Immature natural killer cell (primary cell): ENCODE data around the gene RAB17. TPM values are rescaled to one million over a fixed set of nuclear protein-coding genes. Genes with fewer than 3 reads are reported as not detected.
A peak's percentile ranks its signal among the peaks of the same experiment; 100 is the strongest.

Experiments used
- DNase-seq, 3 donors: peaks; one replicate each; pipeline ENCODE4 v3.0.0; 2022; ENCODE audit warnings: mixed read lengths in 1 of 3
- H3K27ac Mint-ChIP-seq, 6 donors: one replicate each; pipeline ENCODE4 v1.8.0; 2020; ENCODE audit warnings: mixed read lengths in 6 of 6, mild to moderate bottlenecking in 5 of 6, inconsistent platforms in 4 of 6, moderate library complexity in 3 of 6
- H3K27me3 Mint-ChIP-seq, 3 donors: one replicate each; pipeline ENCODE4 v1.8.0; 2020 to 2021; ENCODE audit warnings: low read depth in 3 of 3, mild to moderate bottlenecking in 3 of 3, mixed read lengths in 3 of 3, moderate library complexity in 3 of 3, inconsistent platforms in 1 of 3
- H3K36me3 Mint-ChIP-seq, 3 donors: one replicate each; pipeline ENCODE4 v1.8.0; 2020; ENCODE audit warnings: mixed read lengths in 3 of 3, inconsistent platforms in 2 of 3, mild to moderate bottlenecking in 2 of 3
- H3K4me1 Mint-ChIP-seq, 2 donors: one replicate each; pipeline ENCODE4 v1.8.0; 2020; ENCODE audit warnings: inconsistent platforms in 2 of 2, mild to moderate bottlenecking in 2 of 2, mixed read lengths in 2 of 2, moderate library complexity in 1 of 2
- H3K4me3 Mint-ChIP-seq, 5 donors: one replicate each; pipeline ENCODE4 v1.8.0; 2020; ENCODE audit warnings: mild to moderate bottlenecking in 5 of 5, mixed read lengths in 5 of 5, inconsistent platforms in 3 of 5, moderate library complexity in 3 of 5
- H3K9me3 Mint-ChIP-seq, 6 donors: one replicate each; pipeline ENCODE4 v1.8.0; 2020; ENCODE audit warnings: mild to moderate bottlenecking in 6 of 6, mixed read lengths in 6 of 6, inconsistent platforms in 4 of 6, moderate library complexity in 3 of 6
- polyA plus RNA-seq, 3 donors: library from polyadenylated mRNA; unstranded; fragments of 300-500 nt; fragmentation: Illumina TruSeq; gene quantifications; one replicate each; pipeline ENCODE4 v1.2.3, GENCODE V29; 2021

Gene RAB17
- polyA plus RNA-seq, 3 donors from 2014 or later = not detected

DNA sequence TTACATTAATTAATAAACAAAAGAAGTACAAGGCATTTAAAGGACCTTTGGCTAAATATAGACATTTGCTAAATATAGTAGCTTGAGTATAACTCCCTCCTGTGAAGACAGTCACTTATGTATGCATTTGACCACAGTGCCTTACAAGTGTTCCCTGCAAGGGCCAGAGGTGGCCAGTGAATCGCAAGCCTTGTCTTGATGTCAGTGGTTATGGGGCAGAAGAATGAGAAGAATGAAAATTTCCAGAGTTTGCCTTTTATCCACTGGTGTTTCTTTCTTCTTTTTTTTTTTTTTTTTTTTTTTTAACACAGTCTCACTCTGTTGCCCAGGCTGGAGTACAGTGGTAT, 38.6 kb upstream of the RAB17 start:
- Mint-ChIP-seq H3K27me3 (peaks cover 7 to 19% (median 13%) of the 10 kb centered on the region in 3 donors), H3K27ac (no peak overlapping the region), H3K36me3 (peaks cover 0 to 5% (median 0%) of the 10 kb centered on the region in 3 donors), H3K4me1 (peaks cover 18 to 24% of the 10 kb centered on the region in 2 donors), H3K9me3 (peaks cover 0 to 1% (median 0%) of the 10 kb centered on the region in 6 donors), H3K4me3 (peak overlapping the region in 1 of 5 donors; percentile 85)
- no peak for DNase-seq

DNA sequence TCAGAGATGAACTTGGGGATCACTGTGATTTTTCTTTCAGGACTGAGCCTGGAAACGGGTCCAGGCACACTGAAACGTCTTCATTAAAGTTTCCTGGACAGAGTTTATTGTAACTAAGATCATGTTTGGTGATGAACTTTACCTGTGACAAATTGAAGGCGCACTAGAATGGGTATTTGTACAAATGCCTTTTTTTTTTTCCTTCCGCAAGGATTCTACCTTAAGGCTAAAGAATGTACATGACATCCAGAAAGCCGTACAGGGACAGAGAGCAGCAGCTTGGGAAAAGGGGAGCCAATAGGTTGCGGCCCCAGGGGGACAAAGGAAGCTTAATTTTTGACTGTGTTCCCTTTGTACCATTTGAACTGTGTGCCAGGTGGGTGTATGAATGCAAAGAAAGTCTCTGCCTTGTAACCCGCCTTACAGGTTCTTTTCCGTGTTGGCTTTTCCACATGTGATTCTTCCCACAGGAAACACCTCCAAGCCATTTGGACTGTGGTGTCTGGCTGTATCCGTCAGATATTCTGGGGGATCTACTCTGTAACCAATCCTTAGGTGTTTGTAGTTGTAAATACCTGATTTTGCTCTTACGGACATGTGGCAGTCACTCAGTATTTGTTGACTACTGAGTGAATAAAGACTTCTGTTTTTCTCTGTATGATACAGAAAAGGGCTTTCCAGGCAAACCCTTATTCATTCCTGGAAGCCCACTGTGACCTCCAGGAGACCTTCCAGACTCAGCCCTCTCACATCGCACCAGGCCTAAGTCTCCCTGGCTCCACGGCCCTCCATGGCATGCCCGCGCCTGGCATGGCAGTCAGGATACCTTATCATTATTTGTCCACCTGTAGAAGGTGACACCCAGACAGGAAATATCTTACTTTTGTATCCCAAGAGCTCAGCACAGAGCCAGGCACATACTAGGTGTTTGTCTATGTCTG, 38.0 kb upstream of the RAB17 start:
- H3K27me3 Mint-ChIP-seq = peaks cover 8 to 18% (median 14%) of the 10 kb centered on the region in 3 donors
- no peak for DNase-seq
- peak overlapping the region in 4 of 6 donors; percentile 20 to 74 (median 51) for H3K27ac Mint-ChIP-seq
- H3K4me1 Mint-ChIP-seq = peaks cover 18 to 24% of the 10 kb centered on the region in 2 donors
- peaks cover 0 to 1% (median 0%) of the 10 kb centered on the region in 6 donors for H3K9me3 Mint-ChIP-seq
- H3K36me3 Mint-ChIP-seq = peaks cover 0 to 5% (median 0%) of the 10 kb centered on the region in 3 donors
- peak overlapping the region; percentile 80 to 86 (median 82) for H3K4me3 Mint-ChIP-seq

DNA sequence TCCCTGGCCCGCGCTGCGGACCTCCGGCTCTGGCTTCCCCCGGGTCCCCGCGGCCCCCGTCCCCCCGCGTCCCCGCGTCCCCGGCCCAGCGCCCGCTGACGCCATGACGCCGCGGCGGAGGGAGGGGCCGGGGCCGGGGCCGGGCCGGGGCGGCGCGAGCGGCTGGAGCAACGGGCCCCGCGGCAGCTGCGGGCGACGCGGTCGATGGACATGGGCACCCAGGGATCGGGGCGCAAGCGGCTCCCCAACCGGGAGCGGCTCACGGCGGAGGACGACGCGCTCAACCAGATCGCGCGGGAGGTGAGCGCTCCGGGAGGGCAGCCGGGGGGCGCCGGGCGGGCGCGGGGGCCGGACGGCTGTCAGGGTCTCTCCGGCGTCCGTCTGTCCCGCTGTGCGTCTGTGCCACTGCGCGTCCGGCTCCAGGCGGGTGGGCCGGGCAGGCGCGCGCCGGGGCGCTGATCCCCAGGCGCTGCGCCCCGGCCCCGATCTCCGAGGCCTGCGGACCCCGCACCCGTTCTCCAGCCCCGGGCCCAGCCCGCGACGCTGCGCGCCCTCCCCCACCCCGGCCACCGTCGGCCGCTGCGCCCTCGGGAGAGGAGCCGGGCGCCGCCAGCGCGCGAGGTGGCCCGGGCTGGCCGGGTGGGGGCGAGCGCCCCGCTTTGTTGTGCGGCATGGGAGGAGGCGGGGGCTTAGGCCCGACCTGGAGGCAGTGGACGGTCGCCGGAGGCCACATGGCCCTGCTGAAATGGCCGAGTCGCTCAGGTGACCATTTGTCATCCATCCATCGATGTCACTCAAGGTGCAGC, 37.1 kb upstream of the RAB17 start, which contains the start of gene LRRFIP1:
TSS of gene LRRFIP1 (plus strand) at position 147 of the 806 bp plus-strand sequence. CDS start at position 205, 58 bp downstream.
- Mint-ChIP-seq H3K4me3 (peak within 1 kb of the TSS; percentile 80 to 86 (median 82)), H3K27ac (peak within 1 kb of the TSS in 4 of 6 donors; percentile 20 to 80 (median 64)), H3K4me1 (peaks cover 18 to 24% of the 10 kb centered on the region in 2 donors), H3K9me3 (peaks cover 0 to 1% (median 0%) of the 10 kb centered on the region in 6 donors), H3K27me3 (peaks cover 10 to 20% (median 15%) of the 10 kb centered on the region in 3 donors), H3K36me3 (peaks cover 0 to 5% (median 0%) of the 10 kb centered on the region in 3 donors)
- DNase-seq = peak in 1 of 3 donors; percentile 27

DNA sequence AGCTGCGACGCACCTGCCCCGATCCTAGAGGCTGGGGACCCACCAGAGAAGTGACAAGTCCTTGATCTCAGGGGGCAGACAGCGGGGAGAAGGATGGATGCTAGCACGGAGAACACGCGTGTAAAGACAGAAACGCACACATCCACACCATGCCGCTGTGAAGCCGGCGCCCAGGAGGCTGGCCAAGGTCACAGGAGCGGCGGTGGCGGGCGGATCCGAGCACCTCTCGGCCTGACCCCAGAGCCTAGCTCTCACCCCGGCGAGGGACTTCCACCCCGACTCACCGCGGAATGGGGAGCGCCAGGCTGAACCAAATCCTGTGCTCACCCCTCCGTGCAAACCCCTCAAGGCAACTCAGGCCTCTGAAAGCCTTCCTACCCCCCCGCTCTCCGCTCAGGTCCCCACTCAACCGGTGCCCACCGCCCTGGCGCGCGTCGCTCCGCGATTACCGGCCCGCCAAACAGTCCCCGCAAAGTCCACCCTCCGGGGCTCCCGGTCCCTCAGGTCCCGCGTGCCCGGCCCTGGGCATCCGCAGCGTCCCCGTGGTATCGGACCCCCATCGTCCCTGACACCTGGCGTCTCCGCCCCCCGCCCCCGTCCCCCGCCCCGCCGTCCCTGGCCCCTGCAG, 36.4 kb upstream of the RAB17 start:
- Mint-ChIP-seq H3K36me3 (peaks cover 0 to 5% (median 0%) of the 10 kb centered on the region in 3 donors), H3K27me3 (peaks cover 9 to 20% (median 15%) of the 10 kb centered on the region in 3 donors), H3K9me3 (peaks cover 0 to 1% (median 0%) of the 10 kb centered on the region in 6 donors), H3K4me3 (peak overlapping the region; percentile 60 to 84 (median 76)), H3K27ac (peak overlapping the region in 3 of 6 donors; percentile 17 to 80 (median 70)), H3K4me1 (peaks cover 18 to 24% of the 10 kb centered on the region in 2 donors)
- DNase-seq = peak in 1 of 3 donors; percentile 15

DNA sequence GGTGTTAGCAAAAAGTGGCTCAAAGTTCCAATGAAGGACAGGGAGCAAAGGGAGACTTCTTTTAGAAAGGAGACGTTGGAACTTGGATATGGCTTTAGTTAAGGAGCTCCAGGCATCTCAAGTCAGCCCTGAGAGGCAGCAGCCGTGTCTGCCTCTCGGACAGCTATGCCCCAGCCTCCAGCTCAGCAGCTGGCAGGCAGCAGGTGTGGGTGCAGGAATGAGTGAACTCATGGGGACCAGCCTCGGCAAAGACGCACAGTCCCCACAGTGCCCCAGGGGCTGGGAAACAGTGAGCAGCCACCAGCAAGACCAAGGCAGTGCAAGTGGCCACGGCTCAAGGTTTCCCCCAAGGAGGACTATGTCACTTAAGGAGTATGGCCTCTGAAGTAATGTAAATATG, 35.2 kb upstream of the RAB17 start:
- Mint-ChIP-seq H3K27ac (peak overlapping the region in 2 of 6 donors; percentile 58 to 69), H3K27me3 (peaks cover 9 to 22% (median 14%) of the 10 kb centered on the region in 3 donors), H3K36me3 (peaks cover 0 to 5% (median 0%) of the 10 kb centered on the region in 3 donors), H3K4me3 (peak overlapping the region; percentile 30 to 84 (median 60)), H3K4me1 (peaks cover 18 to 24% of the 10 kb centered on the region in 2 donors), H3K9me3 (no peaks in the 10 kb centered on the region)
- DNase-seq = no peak

- peaks cover 0 to 4% (median 0%) of the 10 kb centered on the region in 3 donors for H3K36me3 Mint-ChIP-seq
- H3K9me3 Mint-ChIP-seq = no peaks in the 10 kb centered on the region
- H3K27ac Mint-ChIP-seq = peak overlapping the region in 3 of 6 donors; percentile 58 to 76 (median 69)
- peaks cover 9 to 22% (median 14%) of the 10 kb centered on the region in 3 donors for H3K27me3 Mint-ChIP-seq
- H3K4me1 Mint-ChIP-seq = peaks cover 18 to 20% of the 10 kb centered on the region in 2 donors
- H3K4me3 Mint-ChIP-seq = peak overlapping the region; percentile 2 to 60 (median 37)
- DNase-seq = no peak
Observed at GRCh38 chr2:237625216-237625705, 34.7 kb upstream of the RAB17 start.

DNA sequence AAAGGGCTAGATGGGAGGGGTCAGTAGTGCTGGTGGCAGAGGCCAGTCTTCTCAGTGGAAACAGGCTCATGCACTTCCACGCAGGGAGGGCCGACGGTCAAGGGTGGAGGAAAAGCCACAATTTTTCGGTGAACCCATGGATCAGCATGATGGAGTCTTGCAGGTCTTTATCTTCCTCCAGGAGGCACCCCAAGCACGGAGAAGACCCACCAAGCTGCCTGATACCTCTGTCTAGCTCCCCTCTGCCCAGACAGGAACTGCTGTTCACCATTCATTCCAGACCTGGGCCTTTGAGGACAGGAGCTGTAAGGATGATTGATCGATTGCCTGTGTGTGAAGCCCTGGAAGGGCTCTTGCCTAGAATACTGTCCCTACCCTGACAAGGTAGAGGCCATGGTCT, 34.0 kb upstream of the RAB17 start:
- H3K4me3 Mint-ChIP-seq = no peak overlapping the region
- no peaks in the 10 kb centered on the region for H3K9me3 Mint-ChIP-seq
- no peak overlapping the region for H3K27ac Mint-ChIP-seq
- DNase-seq = peak in 1 of 3 donors; percentile 18
- H3K36me3 Mint-ChIP-seq = no peaks in the 10 kb centered on the region
- peaks cover 16 to 18% of the 10 kb centered on the region in 2 donors for H3K4me1 Mint-ChIP-seq
- peaks cover 10 to 19% (median 11%) of the 10 kb centered on the region in 3 donors for H3K27me3 Mint-ChIP-seq

DNA sequence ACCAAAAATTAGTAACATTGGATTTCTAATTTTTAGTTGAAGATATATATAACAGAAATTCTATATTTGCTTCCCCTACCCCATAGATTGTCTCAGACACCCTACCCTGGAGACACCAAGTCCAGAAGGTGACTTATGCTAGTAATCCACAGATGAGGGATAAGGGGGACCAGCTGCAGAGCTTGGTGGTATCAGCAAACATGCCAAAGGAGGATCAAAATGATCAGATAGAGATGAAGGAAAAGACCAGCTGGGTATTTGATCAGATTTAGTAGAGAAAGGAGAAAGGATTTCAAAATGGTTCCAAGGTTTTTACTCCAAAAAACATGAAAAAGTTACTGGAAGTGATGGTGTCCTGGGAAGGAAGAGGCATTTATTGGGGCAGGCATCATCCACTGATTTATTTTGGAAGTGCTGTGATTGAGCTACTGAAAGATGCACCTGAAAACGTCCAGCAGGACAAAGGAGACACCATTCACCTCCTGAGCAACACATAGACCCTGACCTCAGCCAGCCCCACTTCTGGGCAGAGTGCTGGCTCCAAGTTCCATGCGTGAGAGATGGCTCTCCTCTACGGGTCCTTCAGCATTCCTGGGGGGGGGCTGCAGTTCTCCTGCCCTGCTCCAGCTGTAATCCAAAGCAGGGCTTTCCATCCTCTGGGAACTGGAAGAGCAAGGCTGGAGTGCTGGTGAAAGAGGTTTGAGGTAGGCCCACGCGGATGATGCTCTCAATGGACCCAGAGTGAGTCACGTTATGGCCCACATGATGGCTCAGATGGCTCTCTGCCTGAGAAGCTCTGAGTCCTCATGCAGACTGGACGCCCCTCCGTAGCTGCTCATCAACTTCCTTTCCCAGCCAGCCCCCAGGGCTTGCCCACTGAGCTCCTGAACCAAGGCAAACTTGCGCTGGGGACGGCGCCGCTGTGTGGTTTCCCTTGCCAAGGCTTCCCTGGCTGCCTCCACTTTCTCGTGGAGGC, 33.2 kb upstream of the RAB17 start:
- Mint-ChIP-seq H3K36me3 (no peaks in the 10 kb centered on the region), H3K9me3 (no peaks in the 10 kb centered on the region), H3K4me1 (peaks cover 13 to 16% of the 10 kb centered on the region in 2 donors), H3K27me3 (peaks cover 6 to 13% (median 9%) of the 10 kb centered on the region in 3 donors), H3K4me3 (peak overlapping the region in 1 of 5 donors; percentile 23), H3K27ac (no peak overlapping the region)
- no peak for DNase-seq

GRCh38 chr2:237618449-237618848, 27.9 kb upstream of the RAB17 start:
- no peaks in the 10 kb centered on the region for H3K9me3 Mint-ChIP-seq
- no peak overlapping the region for H3K4me3 Mint-ChIP-seq
- no peaks in the 10 kb centered on the region for H3K36me3 Mint-ChIP-seq
- no peak for DNase-seq
- peaks cover under 1 to 11% (median 4%) of the 10 kb centered on the region in 3 donors for H3K27me3 Mint-ChIP-seq
- H3K27ac Mint-ChIP-seq = no peak overlapping the region
- H3K4me1 Mint-ChIP-seq = peaks cover 13% of the 10 kb centered on the region in 2 donors

GRCh38 chr2:237617587-237617982, 27.1 kb upstream of the RAB17 start:
- Mint-ChIP-seq H3K36me3 (no peaks in the 10 kb centered on the region), H3K27ac (peak overlapping the region in 1 of 6 donors; percentile 21), H3K4me1 (peaks cover 13% of the 10 kb centered on the region in 2 donors)

GRCh38 chr2:237616734-237617586, 26.4 kb upstream of the RAB17 start:
- H3K9me3 Mint-ChIP-seq = no peaks in the 10 kb centered on the region
- no peaks in the 10 kb centered on the region for H3K36me3 Mint-ChIP-seq
- peaks cover 13% of the 10 kb centered on the region in 2 donors for H3K4me1 Mint-ChIP-seq
- H3K27ac Mint-ChIP-seq = peak overlapping the region in 2 of 6 donors; percentile 7 to 21
- H3K27me3 Mint-ChIP-seq = peaks cover 0 to 9% (median 2%) of the 10 kb centered on the region in 3 donors
- peak overlapping the region in 3 of 5 donors; percentile 1 to 46 (median 8) for H3K4me3 Mint-ChIP-seq
- DNase-seq = no peak

More at GRCh38 chr2:237617587-237617982, 27.1 kb upstream of the RAB17 start:
- Mint-ChIP-seq H3K4me3 (no peak overlapping the region), H3K27me3 (peaks cover 0 to 9% (median 2%) of the 10 kb centered on the region in 3 donors), H3K9me3 (no peaks in the 10 kb centered on the region)
- DNase-seq = no peak
